KMS-11 (cell line): ENCODE measurements around the gene GTF2IRD1.

Experiments
- H2AFZ ChIP-seq: fragments of 200-600 bp; sonication (generic); 2 replicates; pipeline ENCODE4 v1.6.1; 2016; ENCODE audit warnings: antibody characterized with exemption, mixed run types, low read depth
- H3K27ac ChIP-seq: fragments of 200-600 bp; sonication (generic); 2 replicates; pipeline ENCODE4 v1.6.1; 2016; ENCODE audit warnings: mild to moderate bottlenecking, mixed run types
- H3K27me3 ChIP-seq: fragments of 200-600 bp; sonication (generic); 2 replicates; pipeline ENCODE4 v1.6.1; 2017; ENCODE audit warnings: mild to moderate bottlenecking, low read depth, mixed run types, moderate library complexity; ENCODE audit not compliant: insufficient read depth
- H3K36me3 ChIP-seq: fragments of 200-600 bp; sonication (generic); 2 replicates; pipeline ENCODE4 v1.6.1; 2017; ENCODE audit warnings: mild to moderate bottlenecking, mixed run types; ENCODE audit not compliant: insufficient read depth
- H3K4me1 ChIP-seq: fragments of 200-600 bp; sonication (generic); 2 replicates; pipeline ENCODE4 v1.6.1; 2016; ENCODE audit warnings: mild to moderate bottlenecking, low read depth, mixed run types; ENCODE audit not compliant: poor library complexity, severe bottlenecking
- H3K4me2 ChIP-seq: fragments of 200-600 bp; sonication (generic); 2 replicates; pipeline ENCODE4 v1.7.0; 2016; ENCODE audit warnings: mild to moderate bottlenecking, mixed run types
- H3K4me3 ChIP-seq: fragments of 200-600 bp; sonication (generic); IDR thresholded peaks from 2 replicates; pipeline ENCODE4 v1.6.1; 2017; ENCODE audit warnings: low read depth, low read length, mixed read lengths; ENCODE audit not compliant: insufficient read depth
- H3K79me2 ChIP-seq: fragments of 200-600 bp; sonication (generic); 2 replicates; pipeline ENCODE4 v1.6.1; 2016; ENCODE audit warnings: low read depth, mixed run types; ENCODE audit not compliant: insufficient read depth
- H3K9ac ChIP-seq: fragments of 200-600 bp; sonication (generic); 2 replicates; pipeline ENCODE4 v1.6.1; 2016; ENCODE audit warnings: mild to moderate bottlenecking, mixed run types
- H4K20me1 ChIP-seq: fragments of 200-600 bp; sonication (generic); 2 replicates; pipeline ENCODE4 v1.6.1; 2016; ENCODE audit warnings: mild to moderate bottlenecking, mixed run types; ENCODE audit not compliant: insufficient read depth
- CTCF ChIP-seq: fragments of 200-600 bp; sonication (generic); conservative IDR thresholded peaks from 2 replicates; pipeline ENCODE4 v1.6.1; 2017; ENCODE audit warnings: low read depth, mild to moderate bottlenecking, antibody characterized with exemption, low read length, moderate library complexity, mixed read lengths

Gene GTF2IRD1

GRCh38 chr7:74575083-74575784 lies 121.5 kb downstream of the GTF2IRD1 start:
- Histone ChIP-seq H2AFZ (no peak overlapping the region), H3K79me2 (no peaks in the 10 kb centered on the region), H4K20me1 (no peaks in the 10 kb centered on the region), H3K4me3 (no peak overlapping the region), H3K9ac (no peak overlapping the region), H3K36me3 (no peaks in the 10 kb centered on the region), H3K27ac (no peak overlapping the region), H3K4me2 (no peak overlapping the region), H3K27me3 (no peaks in the 10 kb centered on the region), H3K4me1 (peaks cover 12% of the 10 kb centered on the region)
- no peak for TF ChIP-seq CTCF

GRCh38 chr7:74575811-74576210 lies 122.1 kb downstream of the GTF2IRD1 start:
- TF ChIP-seq CTCF, result no peak
- H3K36me3 ChIP-seq, result no peaks in the 10 kb centered on the region
- H2AFZ ChIP-seq, result no peak overlapping the region
- no peak overlapping the region for H3K9ac ChIP-seq
- no peaks in the 10 kb centered on the region for H3K79me2 ChIP-seq
- H3K27ac ChIP-seq, result no peak overlapping the region
- H4K20me1 ChIP-seq, result no peaks in the 10 kb centered on the region
- H3K4me2 ChIP-seq, result no peak overlapping the region
- no peaks in the 10 kb centered on the region for H3K27me3 ChIP-seq
- H3K4me1 ChIP-seq, result peaks cover 12% of the 10 kb centered on the region
- no peak overlapping the region for H3K4me3 ChIP-seq

GRCh38 chr7:74579800-74580685 lies 126.3 kb downstream of the GTF2IRD1 start:
- Histone ChIP-seq H3K79me2 (no peaks in the 10 kb centered on the region), H3K27ac (no peak overlapping the region), H2AFZ (no peak overlapping the region), H3K4me1 (no peaks in the 10 kb centered on the region), H3K27me3 (no peaks in the 10 kb centered on the region), H3K36me3 (no peaks in the 10 kb centered on the region), H3K4me3 (no peak overlapping the region), H3K4me2 (no peak overlapping the region), H4K20me1 (no peaks in the 10 kb centered on the region), H3K9ac (no peak overlapping the region)
- TF ChIP-seq CTCF, result no peak

- no peaks in the 10 kb centered on the region for H3K4me1 ChIP-seq
- H3K79me2 ChIP-seq, result no peaks in the 10 kb centered on the region
- H3K36me3 ChIP-seq, result no peaks in the 10 kb centered on the region
- H4K20me1 ChIP-seq, result no peaks in the 10 kb centered on the region
- no peak overlapping the region for H3K27ac ChIP-seq
- H3K4me2 ChIP-seq, result no peak overlapping the region
- no peak overlapping the region for H3K4me3 ChIP-seq
- TF ChIP-seq CTCF, result no peak
- no peaks in the 10 kb centered on the region for H3K27me3 ChIP-seq
- no peak overlapping the region for H2AFZ ChIP-seq
- H3K9ac ChIP-seq, result no peak overlapping the region
Measured at GRCh38 chr7:74581916-74582440, 128.3 kb downstream of the GTF2IRD1 start.
